Liver (tissue), 3 donors: ENCODE data around the gene U2AF2.

Source experiments
- HNF4A ChIP-seq, 2 donors: conservative IDR thresholded peaks; 2 replicates each; pipeline ENCODE4 v1.6.1; 2016; ENCODE audit warnings: antibody characterized with exemption in 2 of 2, mild to moderate bottlenecking in 2 of 2
- NR2F2 ChIP-seq: IDR thresholded peaks from 2 replicates; pipeline ENCODE4 v1.6.1; 2016; ENCODE audit warnings: antibody characterized with exemption
- RAD21 ChIP-seq, 2 donors: IDR thresholded peaks; 2 replicates each; pipeline ENCODE4 v1.6.1; 2016; ENCODE audit warnings: antibody characterized with exemption in 2 of 2, mild to moderate bottlenecking in 2 of 2
- SP1 ChIP-seq: IDR thresholded peaks from 2 replicates; pipeline ENCODE4 v1.6.1; 2018; ENCODE audit warnings: antibody characterized with exemption, mild to moderate bottlenecking
- TAF1 ChIP-seq: conservative IDR thresholded peaks from 2 replicates; pipeline ENCODE4 v1.6.1; 2016; ENCODE audit warnings: antibody characterized with exemption, mild to moderate bottlenecking
- YY1 ChIP-seq: IDR thresholded peaks from 2 replicates; pipeline ENCODE4 v1.6.1; 2016; ENCODE audit warnings: antibody characterized with exemption, mild to moderate bottlenecking
- TF ChIP-seq, protein P1 (sequence below): fragments of 150-350 bp; IDR thresholded peaks from 2 replicates; pipeline ENCODE4 v1.5.1; 2017; ENCODE audit warnings: improper control_type of control experiment, low read depth, low read length; ENCODE audit not compliant: missing input control
- TF ChIP-seq, protein P2 (sequence below): IDR thresholded peaks from 2 replicates; pipeline ENCODE4 v1.6.1; 2016; ENCODE audit warnings: antibody characterized with exemption
- TF ChIP-seq, protein P3 (sequence below): IDR thresholded peaks from 2 replicates; pipeline ENCODE4 v1.6.1; 2016; ENCODE audit warnings: antibody characterized with exemption, mild to moderate bottlenecking
- TF ChIP-seq, protein P4 (sequence below): IDR thresholded peaks from 2 replicates; pipeline ENCODE4 v1.6.1; 2016; ENCODE audit warnings: antibody characterized with exemption
- donor health status: healthy.
- donor health status: healthy.

DNA sequence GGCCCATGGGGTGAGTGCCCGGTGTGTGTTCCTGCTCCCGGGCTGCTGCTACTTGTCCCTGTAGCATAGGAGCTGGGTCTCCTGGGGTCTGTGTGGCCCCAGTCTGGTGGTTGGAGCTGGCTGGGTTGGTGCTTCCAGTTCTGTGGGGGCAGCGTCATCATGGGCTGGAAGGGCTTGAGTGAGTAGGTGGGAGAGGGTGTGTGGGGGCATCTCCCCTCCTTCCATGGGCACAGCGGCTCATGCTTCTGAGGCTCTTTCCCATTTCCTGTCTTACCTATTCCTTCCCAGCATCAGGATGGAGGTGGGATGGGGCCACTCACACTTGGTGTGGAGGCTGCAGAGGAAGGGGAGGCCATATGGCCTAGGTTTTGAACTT is 12.2 kb downstream of the U2AF2 start:
- TF ChIP-seq, protein P1, sequence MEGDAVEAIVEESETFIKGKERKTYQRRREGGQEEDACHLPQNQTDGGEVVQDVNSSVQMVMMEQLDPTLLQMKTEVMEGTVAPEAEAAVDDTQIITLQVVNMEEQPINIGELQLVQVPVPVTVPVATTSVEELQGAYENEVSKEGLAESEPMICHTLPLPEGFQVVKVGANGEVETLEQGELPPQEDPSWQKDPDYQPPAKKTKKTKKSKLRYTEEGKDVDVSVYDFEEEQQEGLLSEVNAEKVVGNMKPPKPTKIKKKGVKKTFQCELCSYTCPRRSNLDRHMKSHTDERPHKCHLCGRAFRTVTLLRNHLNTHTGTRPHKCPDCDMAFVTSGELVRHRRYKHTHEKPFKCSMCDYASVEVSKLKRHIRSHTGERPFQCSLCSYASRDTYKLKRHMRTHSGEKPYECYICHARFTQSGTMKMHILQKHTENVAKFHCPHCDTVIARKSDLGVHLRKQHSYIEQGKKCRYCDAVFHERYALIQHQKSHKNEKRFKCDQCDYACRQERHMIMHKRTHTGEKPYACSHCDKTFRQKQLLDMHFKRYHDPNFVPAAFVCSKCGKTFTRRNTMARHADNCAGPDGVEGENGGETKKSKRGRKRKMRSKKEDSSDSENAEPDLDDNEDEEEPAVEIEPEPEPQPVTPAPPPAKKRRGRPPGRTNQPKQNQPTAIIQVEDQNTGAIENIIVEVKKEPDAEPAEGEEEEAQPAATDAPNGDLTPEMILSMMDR, result no peak
- TF ChIP-seq, protein P2, sequence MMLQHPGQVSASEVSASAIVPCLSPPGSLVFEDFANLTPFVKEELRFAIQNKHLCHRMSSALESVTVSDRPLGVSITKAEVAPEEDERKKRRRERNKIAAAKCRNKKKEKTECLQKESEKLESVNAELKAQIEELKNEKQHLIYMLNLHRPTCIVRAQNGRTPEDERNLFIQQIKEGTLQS, result no peak
- TF ChIP-seq, protein P3, sequence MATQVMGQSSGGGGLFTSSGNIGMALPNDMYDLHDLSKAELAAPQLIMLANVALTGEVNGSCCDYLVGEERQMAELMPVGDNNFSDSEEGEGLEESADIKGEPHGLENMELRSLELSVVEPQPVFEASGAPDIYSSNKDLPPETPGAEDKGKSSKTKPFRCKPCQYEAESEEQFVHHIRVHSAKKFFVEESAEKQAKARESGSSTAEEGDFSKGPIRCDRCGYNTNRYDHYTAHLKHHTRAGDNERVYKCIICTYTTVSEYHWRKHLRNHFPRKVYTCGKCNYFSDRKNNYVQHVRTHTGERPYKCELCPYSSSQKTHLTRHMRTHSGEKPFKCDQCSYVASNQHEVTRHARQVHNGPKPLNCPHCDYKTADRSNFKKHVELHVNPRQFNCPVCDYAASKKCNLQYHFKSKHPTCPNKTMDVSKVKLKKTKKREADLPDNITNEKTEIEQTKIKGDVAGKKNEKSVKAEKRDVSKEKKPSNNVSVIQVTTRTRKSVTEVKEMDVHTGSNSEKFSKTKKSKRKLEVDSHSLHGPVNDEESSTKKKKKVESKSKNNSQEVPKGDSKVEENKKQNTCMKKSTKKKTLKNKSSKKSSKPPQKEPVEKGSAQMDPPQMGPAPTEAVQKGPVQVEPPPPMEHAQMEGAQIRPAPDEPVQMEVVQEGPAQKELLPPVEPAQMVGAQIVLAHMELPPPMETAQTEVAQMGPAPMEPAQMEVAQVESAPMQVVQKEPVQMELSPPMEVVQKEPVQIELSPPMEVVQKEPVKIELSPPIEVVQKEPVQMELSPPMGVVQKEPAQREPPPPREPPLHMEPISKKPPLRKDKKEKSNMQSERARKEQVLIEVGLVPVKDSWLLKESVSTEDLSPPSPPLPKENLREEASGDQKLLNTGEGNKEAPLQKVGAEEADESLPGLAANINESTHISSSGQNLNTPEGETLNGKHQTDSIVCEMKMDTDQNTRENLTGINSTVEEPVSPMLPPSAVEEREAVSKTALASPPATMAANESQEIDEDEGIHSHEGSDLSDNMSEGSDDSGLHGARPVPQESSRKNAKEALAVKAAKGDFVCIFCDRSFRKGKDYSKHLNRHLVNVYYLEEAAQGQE, result no peak
- TF ChIP-seq, protein P4, sequence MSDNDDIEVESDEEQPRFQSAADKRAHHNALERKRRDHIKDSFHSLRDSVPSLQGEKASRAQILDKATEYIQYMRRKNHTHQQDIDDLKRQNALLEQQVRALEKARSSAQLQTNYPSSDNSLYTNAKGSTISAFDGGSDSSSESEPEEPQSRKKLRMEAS, result no peak
- no peak for TF ChIP-seq HNF4A (conservative IDR thresholded peaks at IDR 0.05)
- no peak for TF ChIP-seq YY1
- no peak for TF ChIP-seq TAF1
- TF ChIP-seq RAD21 (IDR thresholded peaks at IDR 0.05), result no peak
- TF ChIP-seq SP1, result no peak
- TF ChIP-seq NR2F2, result no peak
